GM10266 (cell line): Measurements from ENCODE around the gene IFNA6.
"Not testable (repeated sequence)": the region's sequence is repeated elsewhere in the genome, so short reads cannot be mapped to it uniquely, and the experiment has no call there.

Experiments used
- DNase-seq: peaks from one replicate; pipeline ENCODE4 v3.0.0; 2012; ENCODE audit errors: extremely low spot score
- TF ChIP-seq, protein P1 (sequence below): IDR thresholded peaks from 2 replicates; pipeline ENCODE4 v1.5.1; 2012; ENCODE audit warnings: mild to moderate bottlenecking, low read depth; ENCODE audit not compliant: control insufficient read depth, insufficient read depth; ENCODE audit errors: missing control alignments

IFNA6 gene

DNA sequence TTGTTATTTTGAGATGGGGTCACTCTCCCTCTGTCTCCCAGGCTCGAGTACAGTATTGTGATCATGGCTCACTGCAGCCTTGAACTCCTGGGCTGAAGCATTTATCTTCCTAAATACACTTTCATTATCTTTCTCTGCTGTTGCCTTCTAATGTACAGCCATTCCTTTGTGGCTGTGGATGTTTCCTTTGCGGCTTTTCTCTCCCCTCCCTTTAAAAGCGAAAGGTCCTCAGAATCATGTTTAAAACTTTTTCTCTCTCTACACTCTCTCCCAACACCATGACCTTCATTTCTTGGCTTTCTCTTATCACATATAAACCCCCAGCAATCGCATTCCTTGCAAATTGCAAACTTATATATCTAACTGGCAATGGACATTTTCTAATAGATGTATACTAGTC, 32.9 kb upstream of the IFNA6 start:
- DNase-seq = no peak
- TF ChIP-seq, protein P1, sequence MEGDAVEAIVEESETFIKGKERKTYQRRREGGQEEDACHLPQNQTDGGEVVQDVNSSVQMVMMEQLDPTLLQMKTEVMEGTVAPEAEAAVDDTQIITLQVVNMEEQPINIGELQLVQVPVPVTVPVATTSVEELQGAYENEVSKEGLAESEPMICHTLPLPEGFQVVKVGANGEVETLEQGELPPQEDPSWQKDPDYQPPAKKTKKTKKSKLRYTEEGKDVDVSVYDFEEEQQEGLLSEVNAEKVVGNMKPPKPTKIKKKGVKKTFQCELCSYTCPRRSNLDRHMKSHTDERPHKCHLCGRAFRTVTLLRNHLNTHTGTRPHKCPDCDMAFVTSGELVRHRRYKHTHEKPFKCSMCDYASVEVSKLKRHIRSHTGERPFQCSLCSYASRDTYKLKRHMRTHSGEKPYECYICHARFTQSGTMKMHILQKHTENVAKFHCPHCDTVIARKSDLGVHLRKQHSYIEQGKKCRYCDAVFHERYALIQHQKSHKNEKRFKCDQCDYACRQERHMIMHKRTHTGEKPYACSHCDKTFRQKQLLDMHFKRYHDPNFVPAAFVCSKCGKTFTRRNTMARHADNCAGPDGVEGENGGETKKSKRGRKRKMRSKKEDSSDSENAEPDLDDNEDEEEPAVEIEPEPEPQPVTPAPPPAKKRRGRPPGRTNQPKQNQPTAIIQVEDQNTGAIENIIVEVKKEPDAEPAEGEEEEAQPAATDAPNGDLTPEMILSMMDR = no peak

DNA sequence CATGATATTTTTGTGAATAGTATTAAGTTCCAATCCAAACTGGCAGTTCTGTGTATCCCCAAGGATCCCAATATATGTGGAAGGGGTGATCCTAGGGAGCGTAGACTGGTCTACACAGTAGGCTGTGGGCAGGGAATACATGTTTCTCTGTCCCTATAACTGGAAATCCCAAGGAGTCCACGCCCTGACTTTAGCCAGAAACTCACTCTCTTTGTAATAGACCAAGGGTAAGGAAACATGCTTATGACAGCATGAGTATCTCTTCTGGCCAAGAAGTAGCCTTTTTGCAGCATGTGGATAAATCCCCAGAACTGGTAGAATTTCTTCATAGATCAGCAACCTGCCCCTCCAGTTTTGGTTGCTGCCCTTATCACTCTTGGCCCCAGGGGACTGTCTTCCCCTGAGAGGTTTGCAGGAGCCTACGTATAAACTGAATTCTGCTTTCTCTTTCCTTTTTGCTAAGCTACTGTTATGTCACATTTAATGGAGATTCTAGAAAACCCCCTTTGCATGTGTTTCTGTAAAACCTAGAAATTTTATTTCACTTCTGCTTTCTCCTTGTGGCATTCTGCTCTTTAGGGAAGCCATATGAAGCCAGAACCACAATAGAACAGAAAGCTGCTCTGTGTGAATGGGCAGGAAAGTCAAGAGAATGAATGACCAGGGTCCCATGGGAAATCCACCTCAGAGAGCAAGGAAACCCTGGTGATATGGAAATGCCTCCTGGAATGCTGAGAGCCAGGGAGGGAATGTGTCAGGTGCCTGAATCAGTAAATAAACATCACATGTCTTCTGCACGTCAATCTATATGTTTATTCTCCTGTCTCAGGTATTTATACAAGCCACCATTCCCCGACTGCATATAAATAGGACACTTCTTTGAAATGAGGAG, 31.0 kb upstream of the IFNA6 start:
- TF ChIP-seq, protein P1 = no peak
- peak; percentile 66 for DNase-seq

- not testable (repeated sequence) for DNase-seq
Measured at GRCh38 chr9:21371467-21371866, 20.8 kb upstream of the IFNA6 start.

DNA sequence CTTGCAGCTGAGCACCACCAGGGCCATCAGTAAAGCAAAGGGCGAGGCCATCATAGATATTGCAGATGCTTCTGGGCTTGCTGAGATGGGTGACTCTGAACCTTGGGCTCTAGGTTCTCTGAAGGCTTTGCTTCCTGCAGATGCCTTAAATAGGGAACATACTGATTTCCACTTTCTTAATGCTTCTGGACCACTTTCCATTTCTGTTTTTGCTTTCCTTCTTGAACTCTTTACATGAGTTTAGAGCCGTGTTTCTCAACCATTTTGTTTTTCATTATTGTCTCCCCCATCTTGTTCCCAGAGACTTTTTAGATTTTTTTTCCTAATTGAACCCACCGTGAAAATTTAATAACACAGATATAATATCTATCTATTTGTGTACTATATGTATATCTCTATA, 17.3 kb upstream of the IFNA6 start, which contains the start of gene IFNA13:
Gene IFNA13, minus strand, starts transcription at position 101 of the 400 bp plus-strand sequence. Its CDS starts 47 bp downstream, at position 54.
- TF ChIP-seq, protein P1 = no peak
- DNase-seq = no peak

- DNase-seq = not testable (repeated sequence)
Measured at GRCh38 chr9:21367169-21367568, 16.5 kb upstream of the IFNA6 start.

GRCh38 chr9:21362287-21362686, 11.6 kb upstream of the IFNA6 start:
- no peak for DNase-seq
- TF ChIP-seq, protein P1 = no peak

GRCh38 chr9:21357479-21358460, 7.1 kb upstream of the IFNA6 start:
- TF ChIP-seq, protein P1 = no peak
- DNase-seq = peak; percentile 23

DNA sequence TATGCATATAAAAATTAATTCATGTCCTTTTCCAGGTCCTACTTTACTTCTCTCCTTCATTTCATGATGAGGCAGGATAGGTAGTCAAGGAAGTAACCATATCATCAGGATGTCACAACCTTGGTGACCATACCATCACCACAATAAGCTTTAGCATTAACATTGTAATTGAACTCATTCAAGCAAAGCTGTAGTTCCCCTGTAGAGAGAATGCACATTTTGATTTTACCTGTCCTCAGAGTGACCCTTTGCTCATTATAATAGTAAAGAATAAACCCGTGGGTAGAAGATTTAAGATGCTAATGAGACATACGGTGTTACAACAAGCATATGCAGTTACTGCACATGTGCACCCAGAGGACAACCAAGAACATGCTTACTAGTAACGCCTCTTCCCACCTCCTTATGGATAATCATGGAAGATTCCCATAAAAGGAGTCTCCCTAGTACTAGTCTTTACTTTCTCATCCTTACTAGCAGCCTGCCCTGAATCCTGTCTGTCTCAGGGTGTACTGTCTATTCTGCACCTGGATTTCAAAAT, 2.2 kb downstream of the IFNA6 start:
- DNase-seq = no peak
- TF ChIP-seq, protein P1 = no peak
